PC-3 (cell line): Measurements from ENCODE around the gene CLIC1. TPM values are rescaled to one million over a fixed set of nuclear protein-coding genes. Genes with fewer than 3 reads are reported as not detected.

Experiments used
- ATAC-seq: fragments of 200-7000 bp; cut with Tn5 transposase; 2 replicates; pipeline ENCODE4 v1.9.1; 2020; ENCODE audit warnings: mild to moderate bottlenecking, moderate library complexity
- BruUV-seq: library from RNA; stranded (reverse); fragments of 400-500 nt; replicated peaks from 2 replicates; lab custom pipeline; 2021; lab: Mats Ljungman, UMichigan
- CTCF ChIA-PET: fragments of 300-600 bp; sonication (Branson Sonifier 250); formaldehyde crosslinking; loops from one replicate; lab custom pipeline; 2022; ENCODE audit warnings: antibody characterized with exemption; lab: Charles Lee
- POLR2A ChIA-PET: fragments of 300-600 bp; sonication (Branson Sonifier 250); formaldehyde crosslinking; loops from one replicate; lab custom pipeline; 2022; ENCODE audit warnings: antibody characterized with exemption; ENCODE audit not compliant: unreplicated experiment; lab: Charles Lee
- DNase-seq: peaks from one replicate; pipeline ENCODE4 v3.0.0-alpha.2; 2015
- H2AFZ ChIP-seq: fragments of 300-600 bp; sonication (generic); 2 replicates; pipeline ENCODE4 v1.6.0; 2016; ENCODE audit warnings: antibody characterized with exemption, low read length
- H3F3A ChIP-seq: fragments of 300-600 bp; sonication (generic); one replicate; pipeline ENCODE4 v1.6.0; 2017; ENCODE audit warnings: antibody characterized with exemption, low read length, control low read depth, mild to moderate bottlenecking; ENCODE audit not compliant: unreplicated experiment
- H3K27ac ChIP-seq: fragments of 300-600 bp; sonication (generic); 2 replicates; pipeline ENCODE4 v1.5.1; 2016; ENCODE audit warnings: mild to moderate bottlenecking, low read length
- H3K27me3 ChIP-seq: fragments of 300-600 bp; sonication (generic); 2 replicates; pipeline ENCODE4 v1.6.1; 2016; ENCODE audit warnings: low read length, mixed read lengths
- H3K36me3 ChIP-seq: fragments of 300-600 bp; sonication (generic); 2 replicates; pipeline ENCODE4 v1.6.1; 2016; ENCODE audit warnings: low read depth, mixed run types, low read length, mixed read lengths
- H3K4me1 ChIP-seq: fragments of 300-600 bp; sonication (generic); 2 replicates; pipeline ENCODE4 v1.5.1; 2016; ENCODE audit warnings: low read length; ENCODE audit not compliant: insufficient read depth
- H3K4me2 ChIP-seq: fragments of 300-600 bp; sonication (generic); 2 replicates; pipeline ENCODE4 v1.6.0; 2016; ENCODE audit warnings: low read length
- H3K4me3 ChIP-seq: fragments of 300-600 bp; sonication (generic); 2 replicates; pipeline ENCODE4 v1.5.1; 2016; ENCODE audit warnings: mild to moderate bottlenecking, low read length, mixed read lengths
- H3K79me2 ChIP-seq: fragments of 300-600 bp; sonication (generic); 2 replicates; pipeline ENCODE4 v1.6.1; 2017; ENCODE audit warnings: low read length, mixed read lengths
- H3K9ac ChIP-seq: fragments of 300-600 bp; sonication (generic); 2 replicates; pipeline ENCODE4 v1.6.0; 2016; ENCODE audit warnings: mild to moderate bottlenecking, low read length
- H3K9me2 ChIP-seq: fragments of 300-600 bp; sonication (generic); replicated peaks from 2 replicates; pipeline ENCODE4 v1.6.1; 2016; ENCODE audit warnings: mixed run types, low read length, mixed read lengths
- H3K9me3 ChIP-seq: fragments of 300-600 bp; sonication (generic); 2 replicates; pipeline ENCODE4 v1.6.1; 2016; ENCODE audit warnings: low read length, mixed read lengths
- H4K20me1 ChIP-seq: fragments of 300-600 bp; sonication (generic); 2 replicates; pipeline ENCODE4 v1.6.1; 2016; ENCODE audit warnings: low read length, mixed read lengths
- CTCF ChIP-seq: fragments of 300-600 bp; sonication (generic); conservative IDR thresholded peaks from 2 replicates; pipeline ENCODE4 v1.5.1; 2017; ENCODE audit warnings: antibody characterized with exemption, low read depth, mild to moderate bottlenecking, low read length
- EZH2 ChIP-seq: fragments of 300-600 bp; sonication (generic); IDR thresholded peaks from one replicate; pipeline ENCODE4 v1.6.1; 2017; ENCODE audit warnings: antibody characterized with exemption, mild to moderate bottlenecking, low read length; ENCODE audit not compliant: unreplicated experiment
- EZH2phosphoT487 ChIP-seq: fragments of 300-600 bp; sonication (generic); IDR thresholded peaks from 2 replicates; pipeline ENCODE4 v1.6.1; 2018; ENCODE audit warnings: mild to moderate bottlenecking, antibody characterized with exemption, low read length, borderline replicate concordance
- intact Hi-C: fragments of 100-400 bp; cut with micrococcal nuclease; formaldehyde crosslinking; loops from 2 replicates; pipeline ENCODE4 v1.9.0; 2023
- total RNA-seq: library from RNA; depleted of rRNA; stranded (reverse); fragments of >200 nt; gene quantifications from 2 replicates; pipeline ENCODE4 v1.2.3, GENCODE V29; 2014

CLIC1 gene
- total RNA-seq, 1 experiment from 2014 or later = 708 TPM

GRCh38 chr6:31775184-31775583 lies 38.9 kb upstream of the CLIC1 start:
- H3K4me1 ChIP-seq = peaks cover 29% of the 10 kb centered on the region
- no peak overlapping the region for H3K4me2 ChIP-seq
- H3K4me3 ChIP-seq = no peak overlapping the region
- H3K36me3 ChIP-seq = peaks cover 18% of the 10 kb centered on the region; the same call in 1 of the 2 replicates
- ATAC-seq (peak; percentile 36), DNase-seq (peak; percentile 54)
- ChIA-PET POLR2A (interaction anchor here (0.6 kb wide), 1 partner anchor 52 kb away, joined by 3 read pairs; the partner anchor contains the start of gene HSPA1B), CTCF (interaction anchor here (0.7 to 0.9 kb wide), 2 partner anchors 40 to 52 kb away, joined by 3 read pairs; partner anchors contain the start of gene HSPA1A)
- H3K27me3 ChIP-seq = no peaks in the 10 kb centered on the region
- intact Hi-C loops = no loop called here
- no peak overlapping the region for H3K9ac ChIP-seq
- no peaks in the 10 kb centered on the region for H4K20me1 ChIP-seq
- no peaks in the 10 kb centered on the region for H3K9me3 ChIP-seq
- H3K9me2 ChIP-seq = no peaks in the 10 kb centered on the region
- no peak overlapping the region; the same call in 1 of the 2 replicates for H3K27ac ChIP-seq
- no TSS peak for BruUV-seq
- TF ChIP-seq EZH2 = no peak
- no peak for TF ChIP-seq EZH2phosphoT487
- no peak for TF ChIP-seq CTCF
- no peak overlapping the region for H2AFZ ChIP-seq
- H3K79me2 ChIP-seq = no peaks in the 10 kb centered on the region
- H3F3A ChIP-seq = peaks cover 3% of the 10 kb centered on the region

GRCh38 chr6:31771992-31772358 lies 35.6 kb upstream of the CLIC1 start:
- Histone ChIP-seq H2AFZ (no peak overlapping the region), H3K79me2 (no peaks in the 10 kb centered on the region), H3K36me3 (peaks cover 2% of the 10 kb centered on the region; the same call in 1 of the 2 replicates), H3F3A (no peaks in the 10 kb centered on the region), H3K4me3 (no peak overlapping the region), H3K27me3 (no peaks in the 10 kb centered on the region), H3K9ac (no peak overlapping the region), H3K9me2 (no peaks in the 10 kb centered on the region), H3K27ac (no peak overlapping the region), H3K9me3 (no peaks in the 10 kb centered on the region), H4K20me1 (no peaks in the 10 kb centered on the region), H3K4me1 (peaks cover 20% of the 10 kb centered on the region), H3K4me2 (no peak overlapping the region)
- no peak for TF ChIP-seq EZH2phosphoT487
- no peak for TF ChIP-seq CTCF
- no peak for TF ChIP-seq EZH2
- no TSS peak for BruUV-seq
- ChIA-PET POLR2A (no interaction called here), CTCF (no interaction called here)
- DNase-seq = no peak
- intact Hi-C loops = loop anchor here (2.0 kb wide), 2 partner anchors 59 to 91 kb away; partner anchors contain the start of gene NEU1
- ATAC-seq = no peak

GRCh38 chr6:31770860-31771259 lies 34.5 kb upstream of the CLIC1 start:
- H3K4me3 ChIP-seq = no peak overlapping the region
- TF ChIP-seq CTCF = no peak
- TF ChIP-seq EZH2phosphoT487 = no peak
- TF ChIP-seq EZH2 = no peak
- H3K9me2 ChIP-seq = no peaks in the 10 kb centered on the region
- no peak overlapping the region for H3K4me2 ChIP-seq
- no peak overlapping the region for H3K9ac ChIP-seq
- H3K4me1 ChIP-seq = peaks cover 9% of the 10 kb centered on the region
- no TSS peak for BruUV-seq
- POLR2A ChIA-PET = interaction anchor here (0.6 to 0.7 kb wide), 2 partner anchors 18 to 44 kb away, joined by 3 read pairs; partner anchors contain the start of gene HSPA1L
- no peak overlapping the region for H2AFZ ChIP-seq
- no peaks in the 10 kb centered on the region for H3K9me3 ChIP-seq
- no peaks in the 10 kb centered on the region for H3K27me3 ChIP-seq
- H3K36me3 ChIP-seq = peaks cover 2% of the 10 kb centered on the region; the same call in 1 of the 2 replicates
- DNase-seq (no peak), ATAC-seq (no peak)
- H4K20me1 ChIP-seq = no peaks in the 10 kb centered on the region
- CTCF ChIA-PET = interaction anchor here (0.6 kb wide), 1 partner anchor 425 kb away, joined by 3 read pairs; no protein-coding TSS in a partner anchor
- no peak overlapping the region for H3K27ac ChIP-seq
- intact Hi-C loops = no loop called here
- H3K79me2 ChIP-seq = no peaks in the 10 kb centered on the region
- H3F3A ChIP-seq = no peaks in the 10 kb centered on the region
